Transverse colon (tissue), 4 donors: ENCODE data around the gene PACSIN1. TPM values are rescaled to one million over a fixed set of nuclear protein-coding genes. Genes with fewer than 3 reads are reported as not detected.

Source experiments
- DNase-seq: peaks from one replicate; pipeline ENCODE4 v3.0.0-alpha.2; 2019
- H3K27ac ChIP-seq, 4 donors: fragments of 200-600 bp; sonication (generic); 2 replicates each; pipeline ENCODE4 v1.5.1; 2016 to 2018; ENCODE audit warnings: inconsistent platforms in 4 of 4
- H3K27me3 ChIP-seq: fragments of 200-600 bp; sonication (generic); 2 replicates; pipeline ENCODE4 v1.5.1; 2017; ENCODE audit warnings: inconsistent platforms
- H3K36me3 ChIP-seq, 4 donors: fragments of 200-600 bp; sonication (generic); 2 replicates each; pipeline ENCODE4 v1.5.1; 2017 to 2019; ENCODE audit warnings: inconsistent platforms in 4 of 4
- H3K4me1 ChIP-seq, 4 donors: fragments of 200-600 bp; sonication (generic); 2 replicates each; pipeline ENCODE4 v1.5.1; 2017 to 2020; ENCODE audit warnings: inconsistent platforms in 4 of 4
- H3K4me3 ChIP-seq, 4 donors: fragments of 200-600 bp; sonication (generic); 1 replicate in 1 of 4; 2 replicates in 3 of 4; pipeline versions ENCODE4 v1.5.1 to v1.6.1; 2017 to 2019; ENCODE audit warnings: inconsistent platforms in 4 of 4
- H3K9me3 ChIP-seq, 2 donors: fragments of 200-600 bp; sonication (generic); 2 replicates each; pipeline ENCODE4 v1.5.1; 2017 to 2019; ENCODE audit warnings: inconsistent platforms in 2 of 2
- EP300 ChIP-seq: sonication (generic); formaldehyde crosslinking; IDR thresholded peaks from one replicate; pipeline ENCODE4 v1.6.1; 2017; ENCODE audit warnings: antibody characterized with exemption, low read depth
- POLR2A ChIP-seq: fragments of 450-650 bp; IDR thresholded peaks from one replicate; pipeline ENCODE4 v1.6.1; 2016; ENCODE audit warnings: antibody characterized with exemption, mild to moderate bottlenecking, moderate library complexity
- POLR2AphosphoS5 ChIP-seq, 3 donors: sonication (generic); formaldehyde crosslinking; IDR thresholded peaks; one replicate each; pipeline ENCODE4 v1.6.1; 2016; ENCODE audit warnings: antibody characterized with exemption in 3 of 3
- WGBS, 2 donors: methylation state at CpG; one replicate each; pipeline ENCODE4 v1.1.5; 2018; ENCODE audit warnings: low coverage in 1 of 2; 5-methylcytosine and 5-hydroxymethylcytosine counted together
- in situ Hi-C, 4 donors: fragments of 200-750 bp; cut with MboI; loops; one replicate each; pipeline versions ENCODE4 v1.15.0 to v1.15.1; 2017; ENCODE audit warnings: low sequenced_read_pairs in 3 of 4, low pct_ligation_motif_present in 1 of 4, low pct_unique_long_range_greater_than_20kb in 1 of 4
- intact Hi-C: fragments of 100-400 bp; cut with DNase I; formaldehyde crosslinking; loops from one replicate; pipeline ENCODE4 v1.15.1; 2023; ENCODE audit warnings: low total_unique reads
- total RNA-seq, 4 donors: library from RNA; depleted of rRNA; stranded (reverse); fragments of >200 nt; gene quantifications; one replicate each; pipeline ENCODE4 v1.1.0, GENCODE V29; 2016
- TF ChIP-seq, protein P1 (sequence below), 5 experiments: fragments of 200-600 bp in 3 of 5; fragments of 450-650 bp in 2 of 5; sonication (generic) in 3 of 5; IDR thresholded peaks; 1 replicate in 2 of 5; 2 replicates in 3 of 5; pipeline ENCODE4 v1.5.1; 2016 to 2017; ENCODE audit warnings: antibody characterized with exemption in 5 of 5, inconsistent platforms in 3 of 5, mild to moderate bottlenecking in 2 of 5, moderate library complexity in 1 of 5

Gene PACSIN1, protein sequence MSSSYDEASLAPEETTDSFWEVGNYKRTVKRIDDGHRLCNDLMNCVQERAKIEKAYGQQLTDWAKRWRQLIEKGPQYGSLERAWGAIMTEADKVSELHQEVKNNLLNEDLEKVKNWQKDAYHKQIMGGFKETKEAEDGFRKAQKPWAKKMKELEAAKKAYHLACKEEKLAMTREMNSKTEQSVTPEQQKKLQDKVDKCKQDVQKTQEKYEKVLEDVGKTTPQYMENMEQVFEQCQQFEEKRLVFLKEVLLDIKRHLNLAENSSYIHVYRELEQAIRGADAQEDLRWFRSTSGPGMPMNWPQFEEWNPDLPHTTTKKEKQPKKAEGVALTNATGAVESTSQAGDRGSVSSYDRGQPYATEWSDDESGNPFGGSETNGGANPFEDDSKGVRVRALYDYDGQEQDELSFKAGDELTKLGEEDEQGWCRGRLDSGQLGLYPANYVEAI
- 1 to 10 TPM in 1 of 4 donors, under 1 TPM in 1, not detected in 2; 0.27 to 1.9 TPM for total RNA-seq

- H3K9me3 ChIP-seq, result no peaks in the 10 kb centered on the region
- no peak within 1 kb of the TSS for H3K27ac ChIP-seq
- peaks cover 37% of the 10 kb centered on the region for H3K27me3 ChIP-seq
- H3K4me3 ChIP-seq, result peak within 1 kb of the TSS in 2 of 4 donors; percentile 22 to 49
- no peaks in the 10 kb centered on the region for H3K36me3 ChIP-seq
- intact Hi-C loops (no loop called here), in situ Hi-C loops (loop anchor here in 3 of 4 donors (25.0 kb wide), 1 partner anchor 147 kb away; no protein-coding TSS in a partner anchor)
- TF ChIP-seq, protein P1, sequence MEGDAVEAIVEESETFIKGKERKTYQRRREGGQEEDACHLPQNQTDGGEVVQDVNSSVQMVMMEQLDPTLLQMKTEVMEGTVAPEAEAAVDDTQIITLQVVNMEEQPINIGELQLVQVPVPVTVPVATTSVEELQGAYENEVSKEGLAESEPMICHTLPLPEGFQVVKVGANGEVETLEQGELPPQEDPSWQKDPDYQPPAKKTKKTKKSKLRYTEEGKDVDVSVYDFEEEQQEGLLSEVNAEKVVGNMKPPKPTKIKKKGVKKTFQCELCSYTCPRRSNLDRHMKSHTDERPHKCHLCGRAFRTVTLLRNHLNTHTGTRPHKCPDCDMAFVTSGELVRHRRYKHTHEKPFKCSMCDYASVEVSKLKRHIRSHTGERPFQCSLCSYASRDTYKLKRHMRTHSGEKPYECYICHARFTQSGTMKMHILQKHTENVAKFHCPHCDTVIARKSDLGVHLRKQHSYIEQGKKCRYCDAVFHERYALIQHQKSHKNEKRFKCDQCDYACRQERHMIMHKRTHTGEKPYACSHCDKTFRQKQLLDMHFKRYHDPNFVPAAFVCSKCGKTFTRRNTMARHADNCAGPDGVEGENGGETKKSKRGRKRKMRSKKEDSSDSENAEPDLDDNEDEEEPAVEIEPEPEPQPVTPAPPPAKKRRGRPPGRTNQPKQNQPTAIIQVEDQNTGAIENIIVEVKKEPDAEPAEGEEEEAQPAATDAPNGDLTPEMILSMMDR (IDR thresholded peaks at IDR 0.05), result no peak
- TF ChIP-seq POLR2A (no peak), POLR2AphosphoS5 (IDR thresholded peaks at IDR 0.05) (no peak), EP300 (no peak)
- peak; percentile 17 for DNase-seq
- 3% methylated on average over 66 of the region's 67 CpGs; no CpG with 5 or more reads in 1 of the 2 donors for WGBS, 2 donors
- peaks cover 0 to 12% (median 9%) of the 10 kb centered on the region in 4 donors for H3K4me1 ChIP-seq
These were observed at the start of gene PACSIN1 for GRCh38 chr6:34465531-34466241. Gene PACSIN1 (plus strand): TSS chr6:34466076. CDS start chr6:34526306, 60,230 bp downstream.

DNA sequence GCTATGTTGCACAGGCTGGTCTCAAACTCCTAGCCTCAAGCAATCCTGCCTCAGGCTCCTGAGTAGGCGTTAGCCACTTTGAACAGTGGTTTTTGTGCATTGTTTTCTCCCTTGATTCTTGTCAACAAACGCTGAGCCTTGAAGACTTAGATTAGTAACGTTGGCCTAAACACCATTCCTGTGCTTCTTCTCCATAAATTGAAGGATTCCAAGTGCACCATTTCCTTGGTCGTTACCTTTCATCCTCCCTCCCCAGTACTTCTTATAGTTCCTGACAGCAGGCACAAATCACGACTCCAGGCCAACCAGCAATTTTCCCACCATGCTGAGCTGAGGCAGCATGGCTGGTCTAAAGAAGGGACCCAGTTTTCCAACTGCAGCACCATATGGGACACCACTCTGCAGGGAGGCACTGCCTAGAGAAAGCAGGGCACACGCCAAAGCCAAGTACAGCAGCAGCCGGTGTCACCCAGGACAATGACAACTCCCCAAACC, 49.0 kb upstream of the PACSIN1 start:
- Histone ChIP-seq H3K4me1 (peaks cover 0 to 13% (median 8%) of the 10 kb centered on the region in 4 donors), H3K27me3 (no peaks in the 10 kb centered on the region), H3K27ac (no peak overlapping the region), H3K4me3 (no peak overlapping the region), H3K9me3 (no peaks in the 10 kb centered on the region), H3K36me3 (peaks cover 0 to 44% (median 17%) of the 10 kb centered on the region in 4 donors)
- in situ Hi-C loops, result loop anchor here in 3 of 4 donors (10.0 to 25.0 kb wide), 4 partner anchors 172 to 252 kb away; partner anchors contain the start of gene SMIM29 (in 1 of the 3)
- WGBS, 2 donors, result 56 to 60% methylated on average over 5 to 7 of the region's 7 CpGs
- DNase-seq, result no peak
- TF ChIP-seq EP300 (no peak), POLR2A (no peak), POLR2AphosphoS5 (IDR thresholded peaks at IDR 0.05) (no peak)
- TF ChIP-seq, protein P1 (IDR thresholded peaks at IDR 0.05), result no peak
- intact Hi-C loops, result loop anchor here (10.0 kb wide), 2 partner anchors 172 to 222 kb away; partner anchors contain the start of gene SMIM29

- H3K36me3 ChIP-seq, result peaks cover 0 to 59% (median 24%) of the 10 kb centered on the region in 4 donors
- no peaks in the 10 kb centered on the region for H3K9me3 ChIP-seq
- DNase-seq, result no peak
- peaks cover 0 to 13% (median 8%) of the 10 kb centered on the region in 4 donors for H3K4me1 ChIP-seq
- no peak overlapping the region for H3K4me3 ChIP-seq
- 79% methylated on average over 5 of the region's 5 CpGs; no CpG with 5 or more reads in 1 of the 2 donors for WGBS, 2 donors
- intact Hi-C loops (loop anchor here (10.0 kb wide), 2 partner anchors 174 to 224 kb away; partner anchors contain the start of gene SMIM29), in situ Hi-C loops (loop anchor here in 3 of 4 donors (10.0 to 25.0 kb wide), 4 partner anchors 174 to 254 kb away; partner anchors contain the start of gene SMIM29 (in 1 of the 3))
- TF ChIP-seq EP300 (no peak), POLR2AphosphoS5 (IDR thresholded peaks at IDR 0.05) (no peak), POLR2A (no peak)
- TF ChIP-seq, protein P1 (IDR thresholded peaks at IDR 0.05), result no peak
- H3K27ac ChIP-seq, result no peak overlapping the region
- H3K27me3 ChIP-seq, result no peaks in the 10 kb centered on the region
These were observed 47.5 kb upstream of the PACSIN1 start for GRCh38 chr6:34418367-34418766.
